Measurements from ENCODE around the gene FHIP1B.

FHIP1B gene

GRCh38 chr11:6240139-6240538, 5.7 kb upstream of the FHIP1B start:
- DNase-seq (ENCODE audit: low read depth in 2 of 2): no peak

DNA sequence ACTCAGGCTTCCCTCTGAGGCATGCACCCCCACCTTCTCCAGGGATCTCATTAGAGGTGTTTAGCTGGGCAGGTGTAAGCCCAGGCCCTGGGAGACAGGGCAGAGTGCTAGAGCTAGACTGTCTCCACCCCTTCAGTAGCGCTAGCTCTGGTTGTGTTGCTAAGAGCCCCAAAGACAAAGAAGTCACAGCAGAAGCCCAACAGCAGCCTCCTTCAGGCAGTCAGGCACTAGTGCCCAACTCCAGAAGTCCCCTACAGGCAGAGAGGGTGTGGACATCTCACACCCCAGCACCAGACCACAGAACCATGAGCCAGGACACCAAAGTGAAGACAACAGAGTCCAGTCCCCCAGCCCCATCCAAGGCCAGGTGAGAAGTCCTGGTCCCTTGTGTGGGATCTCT, 4.5 kb upstream of the FHIP1B start, which contains the start of gene CNGA4:
Gene CNGA4 (plus strand): TSS at position 188 of the 400 bp plus-strand sequence. CDS start 118 bp downstream, at position 306.
- no peak for DNase-seq (ENCODE audit: low read depth in 2 of 2)

DNA sequence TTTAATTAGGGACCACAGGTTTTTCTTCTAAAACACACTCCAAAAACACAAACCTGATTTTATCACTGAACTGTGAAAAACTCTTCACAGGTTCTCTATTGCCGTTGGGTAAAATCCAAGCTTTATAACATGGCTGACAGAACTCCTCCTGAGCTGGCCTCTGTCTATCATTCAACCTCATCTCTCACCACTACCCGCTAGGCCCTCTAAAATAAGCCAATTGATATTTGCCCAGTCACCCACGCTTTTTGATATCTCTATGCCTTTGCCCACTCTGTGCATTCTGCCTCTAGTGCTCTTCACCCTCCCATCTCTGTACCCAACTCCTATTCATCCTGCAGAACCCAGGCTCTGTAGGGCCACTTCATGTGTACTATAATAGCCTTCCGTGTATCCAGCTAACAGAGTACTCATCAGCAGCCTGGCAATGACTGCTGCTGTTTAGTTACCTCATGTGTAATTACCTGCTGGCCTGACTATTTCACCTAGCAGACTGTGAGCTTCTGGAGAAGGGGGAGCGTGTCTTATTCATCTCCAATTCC, 3.4 kb upstream of the FHIP1B start:
- DNase-seq (ENCODE audit: low read depth in 2 of 2): no peak

GRCh38 chr11:6237266-6237665, 2.8 kb upstream of the FHIP1B start:
- DNase-seq (ENCODE audit: low read depth in 2 of 2): no peak

- DNase-seq (ENCODE audit: low read depth in 2 of 2): no peak
These were observed 451 bp downstream of the FHIP1B start for GRCh38 chr11:6233984-6234386.

- DNase-seq (ENCODE audit: low read depth in 2 of 2): no peak
These were observed 1.5 kb downstream of the FHIP1B start for GRCh38 chr11:6232899-6233298.

GRCh38 chr11:6229911-6230310, 4.5 kb downstream of the FHIP1B start:
- no peak for DNase-seq (ENCODE audit: low read depth in 2 of 2)

DNA sequence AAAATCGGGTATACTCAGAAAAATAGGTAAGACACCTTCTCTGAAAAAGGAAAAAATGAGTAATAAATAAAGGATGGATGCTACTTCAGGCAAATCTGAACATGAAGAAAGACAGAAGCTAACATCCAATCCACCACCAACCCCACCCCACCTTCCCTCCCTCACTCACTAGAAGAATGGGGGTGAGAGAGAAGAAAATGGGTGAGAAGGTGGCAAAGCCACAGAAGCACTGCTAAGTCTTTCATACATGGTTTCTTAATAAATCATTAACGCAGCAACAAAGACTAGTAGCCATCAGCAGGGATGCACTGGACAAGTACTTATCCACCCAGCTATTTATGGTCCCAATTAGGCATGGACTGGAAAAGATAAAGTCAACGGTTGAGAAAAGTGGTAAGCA, 5.9 kb downstream of the FHIP1B start:
- DNase-seq (ENCODE audit: low read depth in 2 of 2): no peak

- no peak for DNase-seq (ENCODE audit: low read depth in 2 of 2)
These were observed 8.5 kb downstream of the FHIP1B start for GRCh38 chr11:6225896-6226295.

DNA sequence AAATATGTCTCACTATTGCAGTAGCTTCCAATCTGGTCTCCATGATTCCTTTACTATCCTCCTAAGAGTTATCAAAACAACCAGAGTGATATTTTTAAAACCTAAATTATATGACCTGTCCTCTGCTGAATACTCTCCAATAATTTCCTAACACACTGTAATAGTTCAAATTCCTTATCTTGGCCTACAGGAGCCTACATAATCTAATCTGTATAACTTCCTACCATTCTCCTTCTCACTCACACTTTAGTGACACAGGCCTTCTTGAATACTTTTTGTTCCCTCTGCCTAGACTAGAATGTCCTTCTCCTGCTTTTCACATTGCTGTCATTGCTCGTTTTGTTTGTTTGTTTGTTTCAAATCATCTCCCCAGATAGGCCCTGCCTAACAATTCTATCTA, 9.4 kb downstream of the FHIP1B start:
- DNase-seq (ENCODE audit: low read depth in 2 of 2): no peak

- DNase-seq (ENCODE audit: low read depth in 2 of 2): no peak
These were observed 10.0 kb downstream of the FHIP1B start for GRCh38 chr11:6224421-6224820.

DNA sequence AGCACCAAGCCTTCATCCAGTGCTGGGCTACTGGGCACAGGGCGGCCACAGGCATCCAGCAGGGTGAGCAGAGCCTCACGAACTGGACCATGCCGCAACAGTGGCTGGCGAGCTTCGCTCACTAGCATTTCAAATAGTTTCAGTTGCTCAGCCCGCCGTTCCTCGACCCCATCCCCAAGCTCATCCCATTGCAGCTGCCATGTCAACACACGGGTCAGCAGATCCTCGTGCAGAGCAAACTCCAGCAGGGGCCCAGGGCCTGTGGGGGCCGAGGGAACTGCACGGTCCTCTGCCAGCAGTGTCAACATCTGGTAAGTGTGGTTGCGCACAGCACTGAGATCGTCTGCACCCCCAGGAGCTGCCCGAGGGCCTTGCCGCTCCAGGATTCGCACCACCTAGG, 10.6 kb downstream of the FHIP1B start:
- no peak for DNase-seq (ENCODE audit: low read depth in 2 of 2)

GRCh38 chr11:6219359-6219758, 15.1 kb downstream of the FHIP1B start:
- DNase-seq (ENCODE audit: low read depth in 2 of 2): no peak

DNA sequence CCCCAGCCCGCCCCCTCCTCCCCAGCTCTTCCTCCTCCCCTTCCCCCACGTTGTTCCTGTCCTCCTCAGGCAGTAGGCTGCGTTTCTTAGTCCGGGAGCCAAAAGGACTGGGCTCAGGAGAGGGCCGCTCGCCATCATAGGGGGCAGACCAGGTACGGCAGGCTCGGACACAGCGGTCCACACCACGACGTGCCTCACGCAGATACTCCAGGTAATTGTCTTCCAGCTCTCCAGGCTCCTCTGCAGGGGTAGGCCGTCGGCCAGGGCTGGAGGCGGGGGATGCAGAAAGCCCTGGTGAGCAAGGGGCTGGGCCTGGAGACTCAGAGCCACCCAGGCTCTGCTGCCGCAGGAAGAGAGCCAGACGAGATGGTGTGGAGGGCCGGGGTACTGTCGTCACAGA, 16.7 kb downstream of the FHIP1B start:
- no peak for DNase-seq (ENCODE audit: low read depth in 2 of 2)

GRCh38 chr11:6216501-6216900, 17.9 kb downstream of the FHIP1B start:
- DNase-seq (ENCODE audit: low read depth in 2 of 2): no peak

GRCh38 chr11:6214530-6214929, 19.9 kb downstream of the FHIP1B start:
- DNase-seq (ENCODE audit: low read depth in 2 of 2): no peak

DNA sequence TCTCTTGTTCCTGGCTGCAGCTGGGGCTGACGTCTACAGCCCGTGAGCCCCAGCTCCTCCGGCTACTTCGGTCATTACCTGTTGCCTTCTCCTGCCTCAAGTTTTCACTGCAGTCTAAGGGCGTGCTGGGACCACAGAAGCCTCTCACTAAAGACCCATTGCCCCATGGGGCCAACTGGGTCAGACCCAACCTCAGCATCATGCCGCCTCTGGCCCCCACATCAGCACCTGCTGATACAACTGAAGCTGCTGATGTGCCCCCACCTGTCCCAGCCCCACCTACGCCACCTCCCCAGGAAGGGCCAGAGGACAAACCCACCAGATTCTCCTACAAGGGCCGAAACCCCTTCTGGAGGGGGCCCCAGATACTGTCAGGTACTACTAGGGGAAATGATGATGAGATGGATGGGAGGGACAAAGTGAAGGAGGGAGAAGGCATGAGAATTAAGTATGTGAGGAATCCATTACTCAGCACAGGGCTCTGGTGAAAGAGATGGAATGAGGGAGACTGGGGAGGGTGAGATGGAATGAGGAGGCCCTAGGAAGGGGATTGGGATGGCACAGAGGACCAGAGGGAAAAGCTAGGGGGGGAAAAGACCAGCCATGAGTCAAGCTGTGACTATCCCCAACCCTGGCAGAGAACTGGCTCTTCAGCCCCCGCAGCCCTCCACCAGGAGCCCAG, 24.0 kb downstream of the FHIP1B start:
- DNase-seq (ENCODE audit: low read depth in 2 of 2): no peak

DNA sequence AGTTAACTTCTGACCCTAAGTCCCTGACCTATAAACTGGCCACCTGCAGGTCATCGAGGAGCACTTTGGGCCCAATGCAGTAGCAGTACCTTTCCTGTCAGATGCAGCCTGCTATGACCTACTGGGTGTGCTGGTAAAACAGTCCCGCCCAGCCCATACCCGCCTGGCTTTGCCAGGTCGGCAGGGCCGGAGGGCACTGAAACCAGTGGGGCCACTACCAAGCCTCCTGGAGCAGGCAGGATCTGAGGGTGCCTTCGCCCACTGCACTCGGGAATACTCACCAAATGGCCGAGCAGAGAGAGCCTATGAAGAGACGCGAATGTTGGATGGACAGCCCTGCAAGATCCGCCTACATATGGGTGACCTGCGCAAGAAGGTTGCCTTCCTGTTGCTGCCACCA, 24.6 kb downstream of the FHIP1B start:
- no peak for DNase-seq (ENCODE audit: low read depth in 2 of 2)

- DNase-seq (ENCODE audit: low read depth in 2 of 2): no peak
These were observed 27.8 kb downstream of the FHIP1B start for GRCh38 chr11:6206456-6207180.

DNA sequence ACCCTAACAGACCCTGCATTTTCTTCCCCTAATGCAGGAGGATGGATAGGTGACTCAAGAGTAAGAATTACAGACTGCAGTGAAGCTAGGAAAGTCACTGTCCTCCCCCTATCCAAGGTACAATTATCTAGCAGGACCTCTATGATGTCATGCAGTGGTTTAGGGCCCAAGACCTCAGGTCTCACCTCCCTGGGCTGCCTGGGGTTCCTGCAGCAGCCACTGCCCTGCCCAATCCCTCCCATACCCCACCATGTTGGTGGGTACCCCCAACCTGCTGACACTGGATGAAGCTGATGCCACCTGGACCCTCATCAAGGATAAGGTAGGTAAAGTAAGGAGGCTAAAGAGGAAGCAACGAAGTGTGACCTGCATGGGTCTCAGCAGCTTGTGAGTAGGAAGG, 29.1 kb downstream of the FHIP1B start, which contains the start of gene C11orf42:
Gene C11orf42 (plus strand): TSS at position 192 of the 400 bp plus-strand sequence. CDS start 59 bp downstream, at position 251.
- no peak for DNase-seq (ENCODE audit: low read depth in 2 of 2)

GRCh38 chr11:6204706-6205105, 29.7 kb downstream of the FHIP1B start:
- no peak for DNase-seq (ENCODE audit: low read depth in 2 of 2)

GRCh38 chr11:6203327-6203726, 31.1 kb downstream of the FHIP1B start:
- no peak for DNase-seq (ENCODE audit: low read depth in 2 of 2)

GRCh38 chr11:6202041-6202440, 32.4 kb downstream of the FHIP1B start:
- DNase-seq (ENCODE audit: low read depth in 2 of 2): no peak
